ENCODE measurements around the gene TGOLN2.
A peak's percentile ranks its signal among the peaks of the same experiment; 100 is the strongest.
"Not testable (repeated sequence)": the region's sequence is repeated elsewhere in the genome, so short reads cannot be mapped to it uniquely, and the experiment has no call there.

The TGOLN2 gene

GRCh38 chr2:85334928-85335327 lies 7.1 kb upstream of the TGOLN2 start:
- DNase-seq = no peak

GRCh38 chr2:85333877-85334276 lies 6.1 kb upstream of the TGOLN2 start:
- not testable (repeated sequence) for DNase-seq

GRCh38 chr2:85330839-85331636 lies 3.2 kb upstream of the TGOLN2 start:
- no peak for DNase-seq

GRCh38 chr2:85329701-85330100 lies 1.9 kb upstream of the TGOLN2 start:
- not testable (repeated sequence) for DNase-seq

GRCh38 chr2:85329181-85329651 lies 1.4 kb upstream of the TGOLN2 start:
- DNase-seq = no peak

GRCh38 chr2:85327160-85327821 lies 498 bp downstream of the TGOLN2 start:
- DNase-seq = no peak

GRCh38 chr2:85326406-85327159 lies 1.2 kb downstream of the TGOLN2 start:
- peak; percentile 34 for DNase-seq

GRCh38 chr2:85325466-85325811 lies 2.4 kb downstream of the TGOLN2 start:
- DNase-seq = no peak

- no peak for DNase-seq
These were observed 2.9 kb downstream of the TGOLN2 start for GRCh38 chr2:85324639-85325465.

GRCh38 chr2:85323988-85324367 lies 3.8 kb downstream of the TGOLN2 start:
- DNase-seq = not testable (repeated sequence)

GRCh38 chr2:85323351-85323987 lies 4.3 kb downstream of the TGOLN2 start:
- no peak for DNase-seq

GRCh38 chr2:85319796-85320195 lies 8.0 kb downstream of the TGOLN2 start:
- DNase-seq = no peak

GRCh38 chr2:85318222-85319074 lies 9.3 kb downstream of the TGOLN2 start:
- no peak for DNase-seq

GRCh38 chr2:85315921-85316320 lies 11.9 kb downstream of the TGOLN2 start:
- not testable (repeated sequence) for DNase-seq

GRCh38 chr2:85314884-85315242 lies 12.9 kb downstream of the TGOLN2 start:
- no peak for DNase-seq

- no peak for DNase-seq
These were observed 15.4 kb downstream of the TGOLN2 start for GRCh38 chr2:85312404-85312803.

- no peak for DNase-seq
These were observed 17.5 kb downstream of the TGOLN2 start for GRCh38 chr2:85310330-85310729.

GRCh38 chr2:85309699-85310321 lies 18.0 kb downstream of the TGOLN2 start:
- no peak for DNase-seq

GRCh38 chr2:85308896-85309555 lies 18.8 kb downstream of the TGOLN2 start:
- DNase-seq = no peak

- no peak for DNase-seq
These were observed 19.6 kb downstream of the TGOLN2 start for GRCh38 chr2:85308201-85308600.
